ENCODE measurements around the gene ADAT1.
A peak's percentile ranks its signal among the peaks of the same experiment; 100 is the strongest.
"Not testable (repeated sequence)": the region's sequence is repeated elsewhere in the genome, so short reads cannot be mapped to it uniquely, and the experiment has no call there.

The ADAT1 gene

GRCh38 chr16:75599452-75600277, 23.4 kb downstream of the ADAT1 start:
- H3K27ac Mint-ChIP-seq: no peak overlapping the region
- peaks cover 38% of the 10 kb centered on the region for H3K36me3 Mint-ChIP-seq
- peaks cover 3% of the 10 kb centered on the region for H3K4me1 Mint-ChIP-seq (ENCODE audit: low read depth)
- peaks cover 9% of the 10 kb centered on the region for H3K9me3 Mint-ChIP-seq (ENCODE audit: low read depth)
- H3K27me3 Mint-ChIP-seq: no peaks in the 10 kb centered on the region
- H3K4me3 Mint-ChIP-seq: no peak overlapping the region

DNA sequence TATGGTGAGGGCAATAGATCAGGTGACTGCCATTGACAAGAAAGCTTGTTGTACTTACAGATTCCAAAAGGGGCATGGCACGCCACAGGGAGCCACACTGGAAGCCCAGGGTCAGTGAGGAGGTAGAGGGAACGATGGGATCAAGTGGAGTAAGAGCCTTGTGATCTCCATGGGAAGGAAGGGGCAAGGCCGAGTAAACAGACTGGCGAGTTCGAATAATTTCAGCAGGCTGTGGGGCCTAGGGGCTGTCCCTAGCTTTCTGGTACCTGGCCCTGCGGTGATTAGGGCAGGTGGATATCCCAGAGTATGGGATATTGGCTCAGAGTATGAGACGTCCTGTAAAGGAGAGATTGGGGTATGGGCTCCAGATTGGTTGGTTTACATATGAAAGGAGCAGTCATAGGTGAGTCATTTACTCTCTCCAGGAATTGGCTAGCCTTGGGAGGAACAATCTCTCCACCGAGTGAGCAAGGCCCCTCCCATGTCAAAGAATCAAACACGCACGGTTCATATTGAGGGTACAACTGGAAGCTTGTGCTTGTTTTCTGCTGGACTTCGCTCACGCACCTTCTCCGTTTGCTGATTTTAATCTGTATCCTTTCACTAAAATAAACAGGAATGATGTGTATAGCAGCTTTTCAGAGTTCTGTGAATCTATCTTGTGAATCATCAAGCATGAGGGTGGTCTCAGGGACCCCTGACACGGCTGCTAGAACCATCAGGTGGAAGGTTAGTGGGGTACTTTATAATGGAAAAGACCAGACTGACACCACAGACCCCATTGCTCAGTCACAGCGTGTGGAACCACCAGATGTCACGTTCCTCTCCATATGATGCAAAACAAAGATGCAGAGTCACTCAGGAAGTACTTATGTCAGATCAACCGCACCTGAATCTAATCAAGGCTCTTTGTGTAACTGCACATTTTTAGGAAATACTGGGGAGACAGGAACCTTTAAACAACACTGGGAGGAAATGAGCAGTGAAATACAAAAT, 29.0 kb downstream of the ADAT1 start:
- H3K4me3 Mint-ChIP-seq: no peak overlapping the region
- H3K27me3 Mint-ChIP-seq: no peaks in the 10 kb centered on the region
- peaks cover 15% of the 10 kb centered on the region for H3K36me3 Mint-ChIP-seq
- peaks cover 10% of the 10 kb centered on the region for H3K4me1 Mint-ChIP-seq (ENCODE audit: low read depth)
- H3K27ac Mint-ChIP-seq: peak overlapping the region; percentile 41
- H3K9me3 Mint-ChIP-seq (ENCODE audit: low read depth): no peaks in the 10 kb centered on the region

DNA sequence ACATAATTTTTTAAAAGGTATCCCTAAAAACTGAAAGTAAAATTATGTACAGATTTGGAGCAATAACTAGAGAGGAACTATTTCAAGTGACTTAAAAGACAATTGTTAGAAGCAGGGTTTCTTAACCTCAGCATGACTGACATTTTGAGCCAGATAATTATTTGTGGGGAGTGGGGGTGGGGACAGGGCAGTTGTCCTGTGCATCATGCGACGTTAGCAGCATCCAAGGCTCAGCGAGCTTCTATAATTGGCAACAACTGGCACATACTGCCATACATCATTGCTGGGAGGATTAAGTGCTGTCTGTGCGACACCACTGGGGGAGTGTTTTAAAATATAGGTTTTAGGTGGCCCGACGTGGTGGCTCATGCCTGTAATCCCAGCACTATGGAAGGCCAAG, 29.8 kb downstream of the ADAT1 start:
- Mint-ChIP-seq H3K27ac (no peak overlapping the region), H3K4me1 (ENCODE audit: low read depth) (peaks cover 10% of the 10 kb centered on the region), H3K36me3 (peaks cover 15% of the 10 kb centered on the region), H3K4me3 (no peak overlapping the region), H3K9me3 (ENCODE audit: low read depth) (no peaks in the 10 kb centered on the region), H3K27me3 (no peaks in the 10 kb centered on the region)

GRCh38 chr16:75591927-75592326, 31.2 kb downstream of the ADAT1 start:
- H3K9me3 Mint-ChIP-seq (ENCODE audit: low read depth); H3K27ac Mint-ChIP-seq; H3K4me1 Mint-ChIP-seq (ENCODE audit: low read depth); H3K4me3 Mint-ChIP-seq; H3K27me3 Mint-ChIP-seq; H3K36me3 Mint-ChIP-seq: not testable (repeated sequence)

GRCh38 chr16:75590920-75591843, 31.9 kb downstream of the ADAT1 start:
- H3K36me3 Mint-ChIP-seq: peaks cover 5% of the 10 kb centered on the region
- H3K4me1 Mint-ChIP-seq (ENCODE audit: low read depth): peaks cover 10% of the 10 kb centered on the region
- H3K9me3 Mint-ChIP-seq (ENCODE audit: low read depth): no peaks in the 10 kb centered on the region
- no peaks in the 10 kb centered on the region for H3K27me3 Mint-ChIP-seq
- H3K4me3 Mint-ChIP-seq: no peak overlapping the region
- H3K27ac Mint-ChIP-seq: no peak overlapping the region

- Mint-ChIP-seq H3K36me3 (no peaks in the 10 kb centered on the region), H3K9me3 (ENCODE audit: low read depth) (no peaks in the 10 kb centered on the region), H3K4me3 (no peak overlapping the region), H3K4me1 (ENCODE audit: low read depth) (peaks cover 3% of the 10 kb centered on the region), H3K27me3 (no peaks in the 10 kb centered on the region), H3K27ac (no peak overlapping the region)
Observed at GRCh38 chr16:75589306-75589705, 33.8 kb downstream of the ADAT1 start.

DNA sequence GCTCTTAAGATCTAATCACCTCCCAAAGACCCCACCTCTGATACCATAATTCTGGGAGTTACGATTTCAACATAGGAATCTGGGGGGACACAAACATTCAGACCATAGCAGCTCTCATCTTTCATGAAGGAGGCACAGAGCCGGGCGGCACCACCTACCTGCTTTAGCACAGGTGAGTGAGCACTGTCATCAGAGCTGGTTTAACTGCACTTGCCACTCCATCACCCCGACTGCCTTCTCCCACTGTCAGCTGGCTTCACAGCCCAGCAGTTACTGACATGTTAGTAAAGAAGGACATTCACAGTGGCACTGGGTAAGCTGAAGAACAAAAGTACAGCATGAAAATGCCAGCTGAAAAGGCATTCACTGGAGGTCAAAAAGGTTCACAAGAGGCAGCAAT, 34.4 kb downstream of the ADAT1 start:
- H3K27me3 Mint-ChIP-seq: no peaks in the 10 kb centered on the region

GRCh38 chr16:75584108-75584507, 39.0 kb downstream of the ADAT1 start:
- H3K4me3 Mint-ChIP-seq: no peak overlapping the region
- H3K36me3 Mint-ChIP-seq: no peaks in the 10 kb centered on the region
- H3K27me3 Mint-ChIP-seq: no peaks in the 10 kb centered on the region
- H3K27ac Mint-ChIP-seq: peak overlapping the region; percentile 62
- no peaks in the 10 kb centered on the region for H3K9me3 Mint-ChIP-seq (ENCODE audit: low read depth)
- peaks cover 1% of the 10 kb centered on the region for H3K4me1 Mint-ChIP-seq (ENCODE audit: low read depth)

More for the DNA sequence above, 34.4 kb downstream of the ADAT1 start:
- Mint-ChIP-seq H3K27ac (no peak overlapping the region), H3K9me3 (ENCODE audit: low read depth) (no peaks in the 10 kb centered on the region), H3K36me3 (no peaks in the 10 kb centered on the region), H3K4me3 (no peak overlapping the region), H3K4me1 (ENCODE audit: low read depth) (no peaks in the 10 kb centered on the region)

DNA sequence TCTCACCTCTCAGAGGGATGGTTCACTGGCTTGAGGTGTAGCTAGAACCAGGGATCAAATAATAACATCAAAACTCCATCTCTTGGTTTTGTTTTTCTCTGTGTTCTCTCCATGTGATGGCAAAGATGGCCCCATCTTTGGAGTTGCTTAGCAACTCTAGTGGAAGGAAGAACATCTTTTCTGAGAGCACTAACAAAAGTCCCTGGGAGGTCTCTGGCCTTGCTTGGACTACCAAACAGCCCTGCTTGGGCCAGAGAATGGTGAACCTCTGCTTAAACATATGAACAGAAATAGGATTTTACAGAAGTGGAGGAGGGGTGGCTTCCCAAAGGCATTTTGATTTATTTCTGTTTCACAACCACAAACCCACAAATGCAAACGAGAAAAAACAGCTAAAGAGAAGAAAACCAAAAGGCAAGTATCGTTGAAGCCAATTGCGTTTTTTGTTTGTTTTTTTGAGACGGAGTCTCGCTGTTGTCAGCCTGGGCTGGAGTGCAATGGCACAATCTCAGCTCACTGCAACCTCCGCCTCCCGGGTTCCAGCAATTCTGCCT, 43.7 kb downstream of the ADAT1 start:
- H3K36me3 Mint-ChIP-seq: no peaks in the 10 kb centered on the region
- peak overlapping the region; percentile 38 for H3K27ac Mint-ChIP-seq
- H3K9me3 Mint-ChIP-seq (ENCODE audit: low read depth): no peaks in the 10 kb centered on the region
- H3K4me3 Mint-ChIP-seq: no peak overlapping the region
- no peaks in the 10 kb centered on the region for H3K27me3 Mint-ChIP-seq
- peaks cover 19% of the 10 kb centered on the region for H3K4me1 Mint-ChIP-seq (ENCODE audit: low read depth)

DNA sequence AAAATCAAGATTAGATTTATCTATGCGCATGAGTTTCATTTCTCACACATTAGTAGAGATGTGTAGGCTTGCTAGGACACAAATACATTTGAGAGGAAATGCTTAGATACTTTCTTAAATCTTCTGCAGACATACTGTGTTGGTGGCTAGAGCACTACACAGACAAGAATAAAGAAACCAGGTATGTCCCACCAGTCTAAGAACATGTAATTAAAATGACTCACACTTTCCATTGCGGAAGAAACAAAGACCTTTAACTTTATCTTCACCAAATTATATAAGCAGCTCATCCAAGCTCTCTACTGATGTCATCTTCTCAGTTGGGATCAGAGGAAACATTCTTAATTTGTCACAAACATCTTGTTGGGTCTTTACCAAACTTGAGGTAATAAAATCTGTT, 44.4 kb downstream of the ADAT1 start:
- Mint-ChIP-seq H3K27ac (peak overlapping the region; percentile 38), H3K9me3 (ENCODE audit: low read depth) (no peaks in the 10 kb centered on the region), H3K36me3 (no peaks in the 10 kb centered on the region), H3K4me3 (no peak overlapping the region), H3K27me3 (no peaks in the 10 kb centered on the region), H3K4me1 (ENCODE audit: low read depth) (peaks cover 20% of the 10 kb centered on the region)

DNA sequence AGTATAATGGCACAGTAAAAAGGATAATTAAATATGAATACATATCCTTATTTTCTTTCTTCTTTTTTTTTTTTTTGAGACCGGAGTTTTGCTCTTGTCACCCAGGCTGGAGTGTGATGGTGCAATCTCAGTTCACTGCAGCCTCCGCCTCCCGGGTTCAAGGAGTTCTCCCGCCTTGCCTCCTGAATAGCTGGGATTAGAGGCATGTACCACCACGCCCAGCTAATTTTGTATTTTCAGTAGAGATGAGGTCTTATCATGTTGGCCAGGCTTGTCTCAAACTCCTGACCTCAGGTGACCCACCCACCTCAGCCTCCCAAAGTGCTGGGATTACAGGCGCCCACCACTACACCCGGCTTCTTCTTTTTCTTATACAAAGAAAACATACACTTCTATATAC, 44.9 kb downstream of the ADAT1 start:
- Mint-ChIP-seq H3K4me3 (no peak overlapping the region), H3K27ac (no peak overlapping the region), H3K27me3 (no peaks in the 10 kb centered on the region), H3K4me1 (ENCODE audit: low read depth) (peaks cover 25% of the 10 kb centered on the region), H3K9me3 (ENCODE audit: low read depth) (no peaks in the 10 kb centered on the region), H3K36me3 (no peaks in the 10 kb centered on the region)

GRCh38 chr16:75576384-75576811, 46.7 kb downstream of the ADAT1 start:
- no peak overlapping the region for H3K4me3 Mint-ChIP-seq
- H3K9me3 Mint-ChIP-seq (ENCODE audit: low read depth): no peaks in the 10 kb centered on the region
- H3K27me3 Mint-ChIP-seq: no peaks in the 10 kb centered on the region
- H3K27ac Mint-ChIP-seq: no peak overlapping the region
- peaks cover 27% of the 10 kb centered on the region for H3K4me1 Mint-ChIP-seq (ENCODE audit: low read depth)
- no peaks in the 10 kb centered on the region for H3K36me3 Mint-ChIP-seq

DNA sequence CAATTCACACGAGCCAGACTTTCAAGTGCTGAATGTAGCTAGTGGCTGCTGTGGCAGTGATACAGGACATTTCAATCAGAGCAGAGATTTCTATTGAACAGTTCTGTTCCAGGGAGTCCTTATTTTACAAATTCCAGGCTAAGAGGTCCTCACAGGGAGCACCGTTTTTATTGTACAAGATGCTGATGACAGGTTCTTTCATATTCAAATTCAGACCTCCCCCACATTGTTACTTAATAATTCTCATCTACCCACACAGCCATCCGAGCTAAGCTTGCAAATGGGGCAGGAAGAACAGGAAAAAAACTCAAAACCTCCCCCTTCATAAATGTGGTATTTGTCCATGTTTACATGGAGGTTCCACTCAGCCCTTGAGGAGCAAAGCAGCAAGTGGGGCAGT, 47.1 kb downstream of the ADAT1 start:
- Mint-ChIP-seq H3K9me3 (ENCODE audit: low read depth) (no peaks in the 10 kb centered on the region), H3K36me3 (no peaks in the 10 kb centered on the region), H3K4me1 (ENCODE audit: low read depth) (peaks cover 30% of the 10 kb centered on the region), H3K27me3 (no peaks in the 10 kb centered on the region), H3K27ac (peak overlapping the region; percentile 16), H3K4me3 (no peak overlapping the region)

DNA sequence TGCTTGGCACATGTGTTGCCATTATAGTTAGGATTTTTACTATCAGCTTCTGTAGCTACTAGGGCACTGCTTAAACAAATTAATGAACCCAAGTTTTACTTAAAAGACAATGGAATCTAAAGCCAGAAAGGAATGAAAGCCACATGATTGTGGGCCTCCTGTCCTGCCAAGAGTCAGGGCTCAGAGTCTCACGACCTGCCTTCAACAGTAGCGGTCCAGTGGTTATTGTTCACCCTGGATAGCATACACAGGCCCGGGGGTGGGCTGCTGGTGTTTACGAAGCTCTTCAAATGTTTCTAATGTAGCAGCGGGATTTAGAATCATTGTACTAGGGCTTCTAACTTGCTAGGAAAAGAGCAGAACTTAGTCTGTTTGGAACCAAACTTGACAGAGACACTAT, 49.1 kb downstream of the ADAT1 start:
- Mint-ChIP-seq H3K4me1 (ENCODE audit: low read depth) (peaks cover 38% of the 10 kb centered on the region), H3K4me3 (no peak overlapping the region), H3K9me3 (ENCODE audit: low read depth) (no peaks in the 10 kb centered on the region), H3K36me3 (no peaks in the 10 kb centered on the region), H3K27ac (no peak overlapping the region), H3K27me3 (no peaks in the 10 kb centered on the region)

Data from activated naive CD8-positive, alpha-beta T cell (primary cell).